Measurements from ENCODE around the gene COPA. TPM values are rescaled to one million over a fixed set of nuclear protein-coding genes. Genes with fewer than 3 reads are reported as not detected.

The COPA gene
- total and polyA plus RNA-seq, 10 of the 15 experiments (the other 5 are each of a cell fraction or from before 2014, with no cell fraction given), result 53.7 to 180 (median 123) TPM

DNA sequence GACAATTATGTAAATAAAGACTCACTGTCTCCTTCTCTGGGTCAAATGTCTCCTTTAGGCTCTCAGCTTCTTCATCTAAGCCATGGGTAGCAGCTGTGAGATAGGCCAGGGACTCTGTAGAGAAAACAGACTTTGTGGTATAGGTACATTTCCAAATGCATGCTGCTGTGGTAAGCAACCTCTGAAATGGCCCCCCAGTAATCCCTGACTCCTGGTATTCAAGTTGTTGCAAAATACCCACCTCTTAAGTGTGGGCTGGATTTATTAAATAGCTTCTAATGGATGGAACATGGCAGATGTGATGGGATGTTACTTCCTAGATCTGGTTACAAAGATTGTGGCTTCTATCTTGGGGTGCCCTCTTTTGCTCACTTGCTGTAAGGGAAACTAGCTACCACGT, 47.0 kb downstream of the COPA start:
- POLR2A ChIA-PET, result interaction anchor here (0.7 to 1.3 kb wide), 2 partner anchors 33 to 35 kb away, joined by 3 read pairs; no protein-coding TSS in a partner anchor
- BruUV-seq (replicated peaks), result no TSS peak
- TF ChIP-seq NR2F1 (conservative IDR thresholded peaks at IDR 0.05), result no peak
- TF ChIP-seq, protein P1, sequence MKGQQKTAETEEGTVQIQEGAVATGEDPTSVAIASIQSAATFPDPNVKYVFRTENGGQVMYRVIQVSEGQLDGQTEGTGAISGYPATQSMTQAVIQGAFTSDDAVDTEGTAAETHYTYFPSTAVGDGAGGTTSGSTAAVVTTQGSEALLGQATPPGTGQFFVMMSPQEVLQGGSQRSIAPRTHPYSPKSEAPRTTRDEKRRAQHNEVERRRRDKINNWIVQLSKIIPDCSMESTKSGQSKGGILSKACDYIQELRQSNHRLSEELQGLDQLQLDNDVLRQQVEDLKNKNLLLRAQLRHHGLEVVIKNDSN (IDR thresholded peaks at IDR 0.05; ENCODE audit: borderline replicate concordance, extremely low read length, insufficient read depth, low read depth, low read length), result no peak
- no peak for TF ChIP-seq HDGF (IDR thresholded peaks at IDR 0.05)
- no peak for TF ChIP-seq ZNF274 (IDR thresholded peaks at IDR 0.05; ENCODE audit: insufficient read depth, insufficient read length)
- TF ChIP-seq POU2F2 (IDR thresholded peaks at IDR 0.05; ENCODE audit: borderline replicate concordance, low read depth, low read length), result no peak
- TF ChIP-seq, protein P2, sequence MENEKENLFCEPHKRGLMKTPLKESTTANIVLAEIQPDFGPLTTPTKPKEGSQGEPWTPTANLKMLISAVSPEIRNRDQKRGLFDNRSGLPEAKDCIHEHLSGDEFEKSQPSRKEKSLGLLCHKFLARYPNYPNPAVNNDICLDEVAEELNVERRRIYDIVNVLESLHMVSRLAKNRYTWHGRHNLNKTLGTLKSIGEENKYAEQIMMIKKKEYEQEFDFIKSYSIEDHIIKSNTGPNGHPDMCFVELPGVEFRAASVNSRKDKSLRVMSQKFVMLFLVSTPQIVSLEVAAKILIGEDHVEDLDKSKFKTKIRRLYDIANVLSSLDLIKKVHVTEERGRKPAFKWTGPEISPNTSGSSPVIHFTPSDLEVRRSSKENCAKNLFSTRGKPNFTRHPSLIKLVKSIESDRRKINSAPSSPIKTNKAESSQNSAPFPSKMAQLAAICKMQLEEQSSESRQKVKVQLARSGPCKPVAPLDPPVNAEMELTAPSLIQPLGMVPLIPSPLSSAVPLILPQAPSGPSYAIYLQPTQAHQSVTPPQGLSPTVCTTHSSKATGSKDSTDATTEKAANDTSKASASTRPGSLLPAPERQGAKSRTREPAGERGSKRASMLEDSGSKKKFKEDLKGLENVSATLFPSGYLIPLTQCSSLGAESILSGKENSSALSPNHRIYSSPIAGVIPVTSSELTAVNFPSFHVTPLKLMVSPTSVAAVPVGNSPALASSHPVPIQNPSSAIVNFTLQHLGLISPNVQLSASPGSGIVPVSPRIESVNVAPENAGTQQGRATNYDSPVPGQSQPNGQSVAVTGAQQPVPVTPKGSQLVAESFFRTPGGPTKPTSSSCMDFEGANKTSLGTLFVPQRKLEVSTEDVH (IDR thresholded peaks at IDR 0.05; ENCODE audit: low read depth, partially characterized antibody), result no peak
- TF ChIP-seq, protein P3, sequence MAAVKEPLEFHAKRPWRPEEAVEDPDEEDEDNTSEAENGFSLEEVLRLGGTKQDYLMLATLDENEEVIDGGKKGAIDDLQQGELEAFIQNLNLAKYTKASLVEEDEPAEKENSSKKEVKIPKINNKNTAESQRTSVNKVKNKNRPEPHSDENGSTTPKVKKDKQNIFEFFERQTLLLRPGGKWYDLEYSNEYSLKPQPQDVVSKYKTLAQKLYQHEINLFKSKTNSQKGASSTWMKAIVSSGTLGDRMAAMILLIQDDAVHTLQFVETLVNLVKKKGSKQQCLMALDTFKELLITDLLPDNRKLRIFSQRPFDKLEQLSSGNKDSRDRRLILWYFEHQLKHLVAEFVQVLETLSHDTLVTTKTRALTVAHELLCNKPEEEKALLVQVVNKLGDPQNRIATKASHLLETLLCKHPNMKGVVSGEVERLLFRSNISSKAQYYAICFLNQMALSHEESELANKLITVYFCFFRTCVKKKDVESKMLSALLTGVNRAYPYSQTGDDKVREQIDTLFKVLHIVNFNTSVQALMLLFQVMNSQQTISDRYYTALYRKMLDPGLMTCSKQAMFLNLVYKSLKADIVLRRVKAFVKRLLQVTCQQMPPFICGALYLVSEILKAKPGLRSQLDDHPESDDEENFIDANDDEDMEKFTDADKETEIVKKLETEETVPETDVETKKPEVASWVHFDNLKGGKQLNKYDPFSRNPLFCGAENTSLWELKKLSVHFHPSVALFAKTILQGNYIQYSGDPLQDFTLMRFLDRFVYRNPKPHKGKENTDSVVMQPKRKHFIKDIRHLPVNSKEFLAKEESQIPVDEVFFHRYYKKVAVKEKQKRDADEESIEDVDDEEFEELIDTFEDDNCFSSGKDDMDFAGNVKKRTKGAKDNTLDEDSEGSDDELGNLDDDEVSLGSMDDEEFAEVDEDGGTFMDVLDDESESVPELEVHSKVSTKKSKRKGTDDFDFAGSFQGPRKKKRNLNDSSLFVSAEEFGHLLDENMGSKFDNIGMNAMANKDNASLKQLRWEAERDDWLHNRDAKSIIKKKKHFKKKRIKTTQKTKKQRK (IDR thresholded peaks at IDR 0.05; ENCODE audit: low read depth, low read length), result no peak
- no peak for TF ChIP-seq KDM1A (IDR thresholded peaks at IDR 0.05; ENCODE audit: borderline replicate concordance)
- no peak for TF ChIP-seq RUNX3 (IDR thresholded peaks at IDR 0.05; ENCODE audit: low read length)
- no peak for TF ChIP-seq NR2C1 (IDR thresholded peaks at IDR 0.05)
- no peak for TF ChIP-seq KLF5 (IDR thresholded peaks at IDR 0.05; ENCODE audit: partially characterized antibody)
- TF ChIP-seq SREBF2 (IDR thresholded peaks at IDR 0.05; ENCODE audit: low read length), result no peak
- no peak for TF ChIP-seq NFIC (IDR thresholded peaks at IDR 0.05; ENCODE audit: low read depth, low read length)
- TF ChIP-seq, protein P4, sequence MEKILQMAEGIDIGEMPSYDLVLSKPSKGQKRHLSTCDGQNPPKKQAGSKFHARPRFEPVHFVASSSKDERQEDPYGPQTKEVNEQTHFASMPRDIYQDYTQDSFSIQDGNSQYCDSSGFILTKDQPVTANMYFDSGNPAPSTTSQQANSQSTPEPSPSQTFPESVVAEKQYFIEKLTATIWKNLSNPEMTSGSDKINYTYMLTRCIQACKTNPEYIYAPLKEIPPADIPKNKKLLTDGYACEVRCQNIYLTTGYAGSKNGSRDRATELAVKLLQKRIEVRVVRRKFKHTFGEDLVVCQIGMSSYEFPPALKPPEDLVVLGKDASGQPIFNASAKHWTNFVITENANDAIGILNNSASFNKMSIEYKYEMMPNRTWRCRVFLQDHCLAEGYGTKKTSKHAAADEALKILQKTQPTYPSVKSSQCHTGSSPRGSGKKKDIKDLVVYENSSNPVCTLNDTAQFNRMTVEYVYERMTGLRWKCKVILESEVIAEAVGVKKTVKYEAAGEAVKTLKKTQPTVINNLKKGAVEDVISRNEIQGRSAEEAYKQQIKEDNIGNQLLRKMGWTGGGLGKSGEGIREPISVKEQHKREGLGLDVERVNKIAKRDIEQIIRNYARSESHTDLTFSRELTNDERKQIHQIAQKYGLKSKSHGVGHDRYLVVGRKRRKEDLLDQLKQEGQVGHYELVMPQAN (conservative IDR thresholded peaks at IDR 0.05), result no peak
- TF ChIP-seq IRF4 (IDR thresholded peaks at IDR 0.05; ENCODE audit: low read depth, low read length), result no peak
- TF ChIP-seq SUZ12 (IDR thresholded peaks at IDR 0.05; ENCODE audit: unreplicated experiment), result no peak
- TF ChIP-seq RAD51 (IDR thresholded peaks at IDR 0.05), result no peak

More for the DNA sequence above, 47.0 kb downstream of the COPA start:
- WGBS (ENCODE audit: insufficient coverage, insufficient replicate concordance, low lambda C conversion rate, missing lambda C conversion rate), result 100% methylated on average over 1 of the region's 1 CpG
- CTCF ChIA-PET, result interaction anchor here (0.7 to 10.7 kb wide), 5 partner anchors 35 to 209 kb away, joined by 3 to 231 read pairs (median 3); partner anchors contain the start of gene CASQ1
- ATAC-seq (no peak), DNase-seq (ENCODE audit: low read depth, low spot score) (no peak), FAIRE-seq (no peak)
- H4K20me1 ChIP-seq (ENCODE audit: control insufficient read depth, insufficient read depth), result no peaks in the 10 kb centered on the region
- H3K79me2 ChIP-seq (ENCODE audit: control insufficient read depth, insufficient read depth, low read length), result no peaks in the 10 kb centered on the region
- SMC1A ChIA-PET (ENCODE audit: uncharacterized antibody, unreplicated experiment), result interaction anchor here (1.0 to 1.7 kb wide), 2 partner anchors 11 to 15 kb away, joined by 3 to 4 read pairs; partner anchors contain the start of gene PEX19
- RAD21 ChIA-PET (ENCODE audit: unreplicated experiment), result no interaction called here
- no peak overlapping the region for H2AFZ ChIP-seq (ENCODE audit: control insufficient read depth, low read depth, low read length)
- intact Hi-C loops (cut with micrococcal nuclease; ENCODE audit: unreplicated experiment) (no loop called here), in situ Hi-C loops (cut with MboI) (no loop called here)
- H3K4me3 ChIP-seq, result no peak overlapping the region
- peaks cover 36 to 41% of the 10 kb centered on the region in 2 experiments for H3K36me3 ChIP-seq (ENCODE audit: control insufficient read depth in 2 of 2, insufficient read depth in 2 of 2, low read length in 1 of 2)
- no peaks in the 10 kb centered on the region for H3K9me3 ChIP-seq (replicated peaks; ENCODE audit: control insufficient read depth, insufficient read depth, low read length)
- no peak overlapping the region for H3K27ac ChIP-seq (ENCODE audit: control insufficient read depth, insufficient read depth)
- H3K9ac ChIP-seq (ENCODE audit: control insufficient read depth, insufficient read depth, low read length), result no peak overlapping the region
- no peak overlapping the region for H3K4me2 ChIP-seq (ENCODE audit: control insufficient read depth, insufficient read depth)
- no peaks in the 10 kb centered on the region for H3K27me3 ChIP-seq (replicated peaks in 1 of 2; ENCODE audit: control insufficient read depth in 2 of 2, insufficient read depth in 2 of 2, low read length in 1 of 2)
- H3K4me1 ChIP-seq (ENCODE audit: control insufficient read depth, insufficient read depth, low read length), result no peaks in the 10 kb centered on the region

Measured in GM12878 (cell line).